CD4-positive, alpha-beta T cell treated with Interferon alpha-2 for 1 hour (primary cell): ENCODE data around the gene ZNF423.

Experiments
- DNase-seq, 2 donors: peaks; one replicate each; pipeline ENCODE4 v3.0.0-alpha.2; 2020 to 2022

The ZNF423 gene

DNA sequence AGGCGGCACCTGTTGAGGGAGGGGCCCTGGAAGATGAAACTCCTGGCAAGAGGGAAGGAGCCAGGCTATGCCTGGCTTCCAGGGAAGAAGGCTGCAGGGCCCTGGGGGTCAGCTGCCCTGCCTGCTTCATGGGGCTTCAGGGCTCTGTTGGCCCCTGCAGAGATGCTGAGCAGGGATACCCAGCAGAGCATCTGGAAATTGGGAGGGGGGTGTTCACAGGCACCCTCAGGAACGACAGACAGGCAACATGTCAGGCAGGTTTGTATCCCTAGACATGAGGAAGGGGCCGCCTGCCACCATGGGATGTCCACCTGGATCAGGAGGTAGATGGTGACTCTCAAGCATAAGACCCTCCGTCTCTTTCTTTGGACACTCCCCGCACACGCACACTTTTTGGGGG is 13.8 kb upstream of the ZNF423 start:
- DNase-seq, result no peak

DNA sequence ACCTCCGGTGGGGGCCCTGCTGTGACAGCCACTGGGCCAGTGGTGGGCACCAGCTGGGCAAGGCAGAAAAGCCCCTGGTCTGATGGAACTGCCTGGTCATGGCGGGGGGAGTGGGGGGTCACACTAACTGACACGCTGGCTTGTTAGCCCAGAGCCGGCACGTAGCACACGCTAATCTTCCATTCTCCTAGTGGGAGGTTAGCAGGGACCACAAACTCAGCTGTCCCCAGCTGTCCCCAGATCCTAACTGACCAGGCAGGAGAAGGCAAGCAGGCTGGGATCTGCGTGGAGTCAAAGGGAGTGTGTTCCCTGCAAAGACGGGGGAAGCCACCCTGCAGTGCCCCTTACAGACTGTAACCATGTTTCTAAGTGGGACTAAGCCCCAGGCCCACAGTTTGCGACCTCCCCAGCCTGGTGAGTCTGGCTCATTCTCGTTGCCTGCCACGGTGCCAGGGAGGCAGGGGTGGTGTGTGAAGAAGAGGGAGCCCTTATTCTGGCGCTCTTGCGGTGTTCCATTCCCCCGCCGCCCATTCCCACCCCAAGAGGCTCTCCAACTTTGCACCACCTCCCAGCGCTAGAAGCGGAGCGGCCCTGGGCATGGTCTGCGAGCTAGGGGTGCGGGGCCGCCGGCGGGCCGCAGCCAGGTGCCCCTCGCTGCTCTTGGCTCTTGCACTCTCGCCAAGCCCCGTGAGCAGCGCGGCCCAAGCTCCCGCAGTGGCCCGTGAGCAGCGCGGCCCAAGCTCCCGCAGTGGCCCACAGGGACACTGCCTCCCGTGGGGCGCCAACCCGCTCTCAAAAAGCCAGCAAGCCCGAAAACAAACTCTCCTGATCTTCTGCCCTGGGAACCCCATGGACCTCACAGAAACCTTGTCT is 12.1 kb upstream of the ZNF423 start:
- DNase-seq, result no peak

DNA sequence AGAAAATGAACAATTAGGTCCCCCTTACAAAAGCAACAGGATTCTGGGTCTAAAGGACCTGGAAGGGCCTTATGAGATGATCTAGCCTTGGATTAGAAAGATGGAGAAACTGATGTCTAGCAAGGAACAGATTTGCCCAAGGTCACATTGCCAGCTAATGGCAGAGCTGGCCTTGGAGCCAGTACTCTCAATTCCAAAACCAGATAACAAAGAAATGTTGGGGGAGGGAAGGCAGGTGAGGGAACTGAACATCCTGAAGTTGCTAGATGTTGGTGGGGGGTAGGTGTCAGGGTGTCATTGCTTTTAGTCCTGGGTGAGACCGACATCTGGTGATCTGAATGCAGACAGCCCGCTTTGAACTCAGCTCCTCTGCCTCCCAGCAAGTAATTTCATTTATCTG is 11.3 kb upstream of the ZNF423 start:
- DNase-seq, result no peak

DNA sequence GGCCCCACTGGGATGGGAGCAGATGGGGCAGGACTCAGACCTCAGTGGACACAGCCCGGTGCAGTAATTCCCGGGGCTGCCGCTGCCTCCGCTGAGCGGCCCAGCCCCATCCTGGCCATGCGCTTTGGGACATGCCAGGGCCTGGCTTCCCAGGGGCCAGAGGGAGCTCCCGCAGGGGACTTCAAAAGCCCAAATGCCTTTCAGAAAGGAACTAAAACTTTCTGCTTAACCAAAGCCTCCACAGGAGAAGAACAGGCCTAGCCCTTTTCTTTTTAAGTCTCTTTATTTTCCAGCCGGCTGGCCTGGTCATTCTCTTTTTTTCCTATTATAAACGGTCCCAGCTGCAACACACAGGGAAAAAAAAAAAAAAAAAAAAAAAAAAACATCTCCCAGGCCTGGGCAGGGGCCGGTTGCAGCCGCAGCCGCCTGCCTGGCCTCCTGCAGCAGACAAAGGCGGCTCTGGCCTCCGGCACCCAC is 10.7 kb upstream of the ZNF423 start:
- DNase-seq, result no peak

DNA sequence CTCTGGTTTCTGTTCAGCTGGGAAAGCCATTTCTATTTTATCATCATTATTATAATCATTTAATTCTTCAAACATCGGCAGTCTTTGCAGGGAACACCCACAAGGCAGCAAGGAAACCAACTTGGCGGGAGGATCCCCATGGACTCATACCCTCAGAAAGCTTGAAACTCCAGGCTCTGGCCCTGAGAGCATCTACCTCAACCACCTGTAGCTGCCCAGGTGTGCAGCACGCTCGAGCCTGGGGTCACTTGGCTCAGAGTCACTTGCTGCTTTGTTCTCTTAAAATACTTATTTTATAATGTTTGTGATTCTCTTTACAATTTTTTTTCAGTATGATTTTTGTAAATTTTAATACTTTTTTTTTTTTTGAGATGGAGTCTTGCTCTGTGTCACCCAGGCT is 6.8 kb upstream of the ZNF423 start:
- DNase-seq, result no peak

GRCh38 chr16:49861299-49861698 is 5.4 kb upstream of the ZNF423 start:
- no peak for DNase-seq

DNA sequence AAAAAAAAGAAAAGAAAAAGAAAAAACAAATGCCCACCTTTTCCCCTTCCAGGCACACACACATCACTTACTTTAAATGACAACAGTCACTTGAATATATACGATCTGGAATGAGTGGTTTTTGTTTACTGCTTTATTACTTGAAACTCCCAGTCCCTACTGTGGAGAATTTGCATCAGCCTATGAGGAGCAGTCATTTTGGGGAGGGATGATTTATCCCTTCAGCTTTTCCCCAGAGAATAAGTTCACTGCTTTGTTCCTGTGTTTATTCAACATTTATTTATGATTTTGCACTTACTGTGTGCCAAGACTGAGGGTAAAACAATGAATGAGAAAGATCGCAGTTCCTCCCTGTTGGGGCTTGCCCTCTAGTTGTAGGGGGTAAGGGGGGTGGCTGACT is 4.7 kb upstream of the ZNF423 start:
- no peak for DNase-seq

GRCh38 chr16:49859125-49859811 is 3.4 kb upstream of the ZNF423 start:
- no peak for DNase-seq

GRCh38 chr16:49858200-49859124 is 2.5 kb upstream of the ZNF423 start:
- DNase-seq, result no peak

DNA sequence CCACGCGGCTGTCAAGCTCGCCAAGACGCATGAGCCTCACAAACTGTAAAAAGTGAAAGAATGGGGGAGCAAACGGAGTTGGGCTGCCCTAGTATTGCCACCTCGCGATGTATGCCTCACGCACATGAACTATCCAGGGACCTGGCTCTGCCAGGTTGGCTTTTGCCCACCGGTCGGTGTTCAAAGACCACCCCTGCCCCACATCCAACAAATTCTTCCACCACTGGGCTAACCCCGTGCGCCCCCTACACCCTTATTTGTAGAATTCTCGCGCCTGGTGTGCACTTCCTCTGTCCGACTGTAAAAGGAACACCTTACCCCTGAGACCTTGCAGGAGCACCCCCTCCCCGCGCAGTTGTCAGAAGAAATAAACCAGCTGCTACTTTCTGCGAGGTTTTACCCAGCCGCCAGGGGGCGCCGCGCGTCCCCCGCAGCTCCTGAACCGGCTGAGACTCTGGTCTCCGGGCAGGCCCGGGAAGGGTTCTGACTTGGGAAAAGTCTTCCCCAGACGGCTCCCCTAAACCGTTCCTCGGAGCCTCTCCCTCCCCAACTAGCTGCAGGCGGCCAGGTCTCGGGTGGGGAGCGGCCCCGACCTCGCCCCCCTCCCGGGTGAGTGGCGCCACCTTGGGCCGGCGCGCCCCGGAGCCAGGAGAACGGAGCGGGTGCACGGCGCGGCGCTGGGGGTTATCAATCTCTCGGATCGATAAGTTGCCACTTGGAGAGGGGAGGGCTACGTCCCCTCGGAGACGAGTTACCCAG is 1.7 kb upstream of the ZNF423 start:
- peak; percentile 27 to 44 for DNase-seq

DNA sequence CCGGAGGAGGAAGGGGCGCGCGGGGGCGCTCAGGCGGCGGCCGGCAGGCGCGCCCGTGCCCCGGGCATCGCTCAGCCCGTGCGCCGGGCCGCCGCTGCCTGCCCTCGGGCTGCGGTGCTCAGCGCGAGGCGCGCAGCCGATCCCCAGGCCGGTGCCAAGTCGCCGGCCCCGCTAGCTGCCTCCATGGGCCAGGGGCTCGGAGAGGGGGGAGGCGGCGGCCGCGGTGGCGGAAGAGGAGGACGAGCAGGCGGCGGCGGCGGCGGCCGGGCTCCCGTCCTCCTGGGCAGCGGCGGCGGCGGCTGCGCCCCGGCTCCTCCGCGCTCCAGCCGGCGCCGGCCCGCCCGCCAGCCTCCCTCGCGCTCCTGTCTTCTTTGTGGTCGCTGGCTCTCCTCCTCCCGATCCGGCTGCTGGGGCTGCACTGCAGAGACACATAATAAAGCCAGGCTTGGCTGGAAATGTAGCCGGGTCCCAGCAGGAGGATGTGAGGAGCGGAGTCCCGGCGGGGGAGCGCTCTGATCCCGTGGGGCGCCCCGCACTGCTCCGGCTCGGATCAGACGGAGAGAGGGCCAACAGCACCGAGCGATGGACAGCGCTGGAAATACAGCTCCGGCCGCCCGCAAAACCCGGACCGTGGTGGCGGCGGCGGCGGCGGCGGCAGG is 889 bp upstream of the ZNF423 start:
- DNase-seq, result no peak

DNA sequence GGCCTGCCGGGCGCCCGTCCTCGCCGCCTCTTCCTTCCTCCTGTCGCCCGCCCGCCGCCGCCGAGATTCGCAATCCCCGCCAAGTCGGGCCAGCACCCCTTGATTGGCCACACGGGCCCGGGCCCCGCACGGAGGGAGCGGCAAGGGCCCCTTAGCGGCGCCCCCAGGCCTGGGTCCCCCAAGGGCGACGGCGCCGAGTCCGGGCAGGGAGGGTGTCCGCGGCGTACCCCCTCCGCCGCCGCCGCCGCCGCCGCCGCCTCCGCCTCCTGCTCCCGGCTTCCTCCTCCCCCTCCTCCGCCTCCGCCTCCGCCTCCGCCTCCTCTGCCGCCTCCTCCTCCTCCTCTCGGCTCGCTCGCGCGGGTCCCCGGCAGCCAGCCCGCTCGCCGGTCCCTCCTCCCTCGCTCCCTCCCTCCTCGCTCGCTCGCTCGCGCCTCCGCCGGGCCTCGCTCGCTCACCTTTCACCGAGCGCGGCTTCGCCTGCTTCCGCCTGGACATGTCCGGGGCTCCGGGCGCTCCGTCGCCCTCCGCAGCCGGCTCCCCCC is 561 bp downstream of the ZNF423 start:
- peak; percentile 64 to 66 for DNase-seq

DNA sequence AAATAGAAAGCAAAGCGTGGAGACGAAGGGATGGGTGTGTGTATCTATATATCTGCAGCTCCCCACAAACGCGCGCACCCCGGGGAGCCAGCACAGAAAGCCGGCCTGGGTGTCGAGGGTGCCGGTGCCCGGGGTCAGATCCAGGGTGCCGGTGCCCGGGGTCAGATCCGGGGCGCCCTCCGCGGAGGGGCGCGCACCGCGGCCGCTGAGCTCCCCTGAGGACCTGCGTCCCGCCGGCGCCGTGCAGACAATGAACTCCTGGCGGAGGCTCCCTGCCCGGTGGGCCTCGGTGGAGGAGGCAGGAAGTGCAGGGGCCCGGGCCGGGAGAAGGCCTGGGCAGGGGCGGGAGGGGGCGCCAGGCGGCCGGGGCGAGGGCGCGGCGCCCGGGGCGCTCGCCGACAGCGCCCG is 1.1 kb downstream of the ZNF423 start:
- no peak for DNase-seq

DNA sequence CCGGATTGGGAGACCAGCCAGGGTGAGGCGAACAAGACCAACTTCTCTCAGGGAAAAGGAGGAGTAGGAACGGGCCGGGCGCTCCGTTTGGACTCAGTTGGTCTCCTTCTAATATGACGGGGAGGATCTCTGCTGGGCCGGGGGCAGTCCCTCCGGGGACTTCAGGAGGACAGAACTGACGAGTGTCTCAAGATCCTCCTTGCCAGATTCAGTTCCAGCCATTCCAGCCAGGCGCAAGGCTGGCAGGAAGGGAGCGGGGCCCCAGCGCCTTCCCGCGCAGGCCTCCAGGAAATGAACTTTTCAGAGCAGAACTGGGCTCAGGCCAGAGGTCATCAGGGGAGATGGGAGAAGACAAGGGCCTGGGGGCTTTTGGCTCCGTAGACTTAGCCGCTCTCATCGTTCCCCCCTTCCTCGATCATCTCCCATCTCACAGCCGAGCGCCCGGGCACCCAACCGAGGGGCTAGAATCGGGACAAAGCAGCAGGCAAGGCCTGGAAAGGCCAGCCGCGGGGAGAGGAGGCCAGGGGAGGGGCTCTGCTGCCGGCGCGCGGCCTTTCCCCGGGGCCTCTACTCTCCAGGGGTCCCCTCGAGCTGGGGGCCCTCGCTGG is 1.6 kb downstream of the ZNF423 start:
- no peak for DNase-seq

DNA sequence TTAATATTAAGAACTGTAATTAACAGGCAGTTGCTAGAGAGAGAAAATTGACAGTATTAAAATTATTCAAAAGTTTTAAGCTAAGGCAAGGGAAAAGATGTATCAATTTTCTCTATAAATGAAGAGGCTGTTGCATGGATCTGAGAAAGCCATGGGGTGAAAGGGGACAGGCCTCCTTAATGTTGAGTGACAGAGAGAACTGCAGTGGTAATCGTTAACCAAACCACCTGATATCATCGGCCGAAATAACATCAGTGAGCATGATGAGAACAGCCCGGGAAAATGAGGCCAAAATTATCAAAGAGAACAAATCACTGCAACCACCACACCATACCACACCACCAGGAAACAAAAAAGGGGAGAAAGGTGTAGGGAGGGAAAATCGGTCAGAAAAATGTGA is 3.6 kb downstream of the ZNF423 start:
- no peak for DNase-seq

GRCh38 chr16:49851468-49851787 is 4.5 kb downstream of the ZNF423 start:
- no peak for DNase-seq

GRCh38 chr16:49850558-49851467 is 5.1 kb downstream of the ZNF423 start:
- no peak for DNase-seq

DNA sequence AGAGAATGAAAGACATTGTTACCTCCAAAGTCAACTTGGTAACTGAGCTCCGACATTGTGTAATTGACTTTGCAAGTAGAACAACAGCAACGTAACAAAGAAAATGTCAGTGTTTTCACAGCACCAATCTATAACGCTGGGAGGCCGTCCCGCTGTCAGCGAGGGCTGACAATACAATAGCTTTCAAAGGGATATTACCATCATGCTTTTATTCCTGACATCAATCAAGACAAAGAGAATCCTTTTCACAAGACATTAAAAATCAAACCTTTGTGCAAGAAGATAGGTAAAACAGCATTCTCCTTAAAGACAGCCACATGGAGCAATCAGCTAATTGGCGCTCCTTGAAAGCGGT is 6.2 kb downstream of the ZNF423 start:
- DNase-seq, result no peak

GRCh38 chr16:49849037-49849753 is 6.7 kb downstream of the ZNF423 start:
- DNase-seq, result no peak

GRCh38 chr16:49848530-49848929 is 7.4 kb downstream of the ZNF423 start:
- DNase-seq, result no peak
